Astrocyte (in vitro differentiated cells and primary cell): ENCODE data around the gene NCLN. TPM values are rescaled to one million over a fixed set of nuclear protein-coding genes. Genes with fewer than 3 reads are reported as not detected.
"Not testable (repeated sequence)": the region's sequence is repeated elsewhere in the genome, so short reads cannot be mapped to it uniquely, and the experiment has no call there.

ENCODE experiments used
- DNase-seq: peaks from one replicate; pipeline ENCODE4 v3.0.0-alpha.2; 2010; ENCODE audit warnings: low read depth
- FAIRE-seq: peaks from 2 replicates; lab custom pipeline; 2011; peaks lifted over from hg19 to GRCh38; lab: Jason Lieb, UNC
- H2AFZ ChIP-seq: 2 replicates; pipeline ENCODE4 v1.6.0; 2012; ENCODE audit warnings: low read depth, low read length, inconsistent platforms
- H3K27ac ChIP-seq: 2 replicates; pipeline ENCODE4 v1.5.1; 2011; ENCODE audit warnings: low read depth, low read length, inconsistent platforms
- H3K27me3 ChIP-seq: 2 replicates; pipeline ENCODE4 v1.6.0; 2011; ENCODE audit warnings: low read length, inconsistent platforms; ENCODE audit not compliant: insufficient read depth
- H3K36me3 ChIP-seq: 2 replicates; pipeline ENCODE4 v1.5.1; 2011; ENCODE audit warnings: low read length, inconsistent platforms; ENCODE audit not compliant: insufficient read depth
- H3K4me1 ChIP-seq: 2 replicates; pipeline ENCODE4 v1.5.1; 2011; ENCODE audit warnings: low read length, inconsistent platforms; ENCODE audit not compliant: insufficient read depth
- H3K4me2 ChIP-seq: 2 replicates; pipeline ENCODE4 v1.6.0; 2012; ENCODE audit warnings: low read length, inconsistent platforms
- H3K4me3 ChIP-seq: 2 replicates; pipeline ENCODE4 v1.5.1; 2011; ENCODE audit warnings: low read depth, mild to moderate bottlenecking, low read length, inconsistent platforms; ENCODE audit not compliant: insufficient read depth
- H3K79me2 ChIP-seq: 2 replicates; pipeline ENCODE4 v1.6.0; 2012; ENCODE audit warnings: mild to moderate bottlenecking, low read length, inconsistent platforms; ENCODE audit not compliant: insufficient read depth
- H3K9ac ChIP-seq: 2 replicates; pipeline ENCODE4 v1.6.0; 2012; ENCODE audit warnings: mild to moderate bottlenecking, low read length, inconsistent platforms
- H3K9me3 ChIP-seq: 2 replicates; pipeline ENCODE4 v1.5.1; 2012; ENCODE audit warnings: low read depth, mild to moderate bottlenecking, low read length, inconsistent platforms; ENCODE audit not compliant: insufficient read depth
- H4K20me1 ChIP-seq: 2 replicates; pipeline ENCODE4 v1.6.0; 2012; ENCODE audit warnings: low read length, inconsistent platforms; ENCODE audit not compliant: insufficient read depth
- H3K27ac Mint-ChIP-seq: one replicate; pipeline ENCODE4 v1.8.0; 2021; ENCODE audit warnings: mild to moderate bottlenecking, mixed read lengths; ENCODE audit not compliant: unreplicated experiment
- H3K27me3 Mint-ChIP-seq: one replicate; pipeline ENCODE4 v1.8.0; 2021; ENCODE audit warnings: low read depth, mixed read lengths; ENCODE audit not compliant: unreplicated experiment
- H3K36me3 Mint-ChIP-seq: one replicate; pipeline ENCODE4 v1.8.0; 2021; ENCODE audit warnings: low read depth, mixed read lengths; ENCODE audit not compliant: unreplicated experiment
- H3K4me1 Mint-ChIP-seq: one replicate; pipeline ENCODE4 v1.8.0; 2021; ENCODE audit warnings: low read depth, mixed read lengths; ENCODE audit not compliant: unreplicated experiment
- H3K4me3 Mint-ChIP-seq: one replicate; pipeline ENCODE4 v1.8.0; 2021; ENCODE audit warnings: mild to moderate bottlenecking, moderate library complexity, mixed read lengths; ENCODE audit not compliant: unreplicated experiment
- H3K9me3 Mint-ChIP-seq: one replicate; pipeline ENCODE4 v1.8.0; 2021; ENCODE audit warnings: mild to moderate bottlenecking, mixed read lengths; ENCODE audit not compliant: unreplicated experiment
- CTCF ChIP-seq: IDR thresholded peaks from 2 replicates; pipeline ENCODE4 v1.5.1; 2011; ENCODE audit warnings: low read depth, mild to moderate bottlenecking, inconsistent platforms, low read length, moderate library complexity; ENCODE audit not compliant: insufficient read depth
- EZH2 ChIP-seq: IDR thresholded peaks from 2 replicates; pipeline ENCODE4 v1.6.1; 2012; ENCODE audit warnings: mild to moderate bottlenecking, low read length, inconsistent platforms; ENCODE audit not compliant: insufficient read depth
- total RNA-seq: library from RNA; stranded (reverse); gene quantifications from 2 replicates; pipeline ENCODE4 v1.2.1, GENCODE V29; 2021

The NCLN gene
- total RNA-seq, 1 donor from 2014 or later, result 95.8 TPM

DNA sequence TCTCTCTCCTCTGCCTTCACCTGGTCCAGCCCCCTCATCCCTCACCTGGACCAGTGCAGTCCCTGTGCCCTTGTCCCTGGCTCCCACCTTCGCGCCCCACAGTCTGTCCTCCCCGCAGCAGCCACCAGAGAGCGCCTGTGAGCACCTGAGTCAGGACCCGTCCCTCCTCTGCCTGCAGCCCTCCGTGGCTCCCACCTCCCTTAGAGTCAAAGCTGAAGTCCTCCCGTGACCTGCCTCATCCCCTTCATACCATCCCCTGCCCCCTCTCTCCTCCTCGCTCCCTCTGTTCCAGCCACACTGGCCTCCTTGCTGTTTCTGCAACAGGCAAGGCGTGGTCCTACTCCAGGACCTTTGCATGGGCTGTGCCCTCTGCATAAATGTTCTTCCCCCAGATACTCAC, 49.1 kb downstream of the NCLN start:
- FAIRE-seq, result no peak
- Histone ChIP-seq H3K9me3 (no peaks in the 10 kb centered on the region), H3K4me2 (no peak overlapping the region), H3K9ac (no peak overlapping the region), H3K27me3 (peaks cover 2% of the 10 kb centered on the region), H4K20me1 (no peaks in the 10 kb centered on the region), H3K79me2 (no peaks in the 10 kb centered on the region), H3K4me1 (no peaks in the 10 kb centered on the region), H3K4me3 (no peak overlapping the region), H3K36me3 (no peaks in the 10 kb centered on the region), H3K27ac (no peak overlapping the region), H2AFZ (no peak overlapping the region)
- Mint-ChIP-seq H3K36me3 (no peaks in the 10 kb centered on the region), H3K4me1 (no peaks in the 10 kb centered on the region), H3K9me3 (peaks cover 8% of the 10 kb centered on the region), H3K4me3 (no peak overlapping the region), H3K27ac (no peak overlapping the region), H3K27me3 (peaks cover 38% of the 10 kb centered on the region)
- no peak for DNase-seq
- TF ChIP-seq EZH2, result no peak
- TF ChIP-seq CTCF, result no peak

DNA sequence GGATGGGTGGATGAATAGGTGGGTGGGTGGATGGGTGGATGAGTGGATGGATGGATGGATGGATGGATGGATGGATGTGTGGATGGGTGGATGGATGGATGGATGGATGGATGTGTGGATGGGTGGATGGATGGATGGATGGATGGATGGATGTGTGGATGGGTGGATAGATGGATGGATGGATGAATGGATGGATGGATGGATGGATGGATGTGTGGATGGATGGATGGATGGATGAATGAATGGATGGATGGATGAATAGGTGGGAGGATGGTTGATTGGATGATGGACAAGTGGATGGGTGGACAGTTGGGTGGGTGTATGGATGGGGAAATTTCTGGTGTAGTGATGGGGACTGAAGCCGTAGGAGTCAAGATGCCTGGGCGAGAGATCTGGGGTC, 49.9 kb downstream of the NCLN start:
- H3K27ac Mint-ChIP-seq, H3K9me3 Mint-ChIP-seq, H3K79me2 ChIP-seq, H3K36me3 ChIP-seq, FAIRE-seq, H3K4me3 Mint-ChIP-seq, H2AFZ ChIP-seq, H4K20me1 ChIP-seq, H3K4me3 ChIP-seq, H3K27me3 ChIP-seq, DNase-seq, H3K4me1 Mint-ChIP-seq, H3K27ac ChIP-seq, H3K9ac ChIP-seq, H3K9me3 ChIP-seq, H3K36me3 Mint-ChIP-seq, H3K4me2 ChIP-seq, H3K4me1 ChIP-seq: not testable (repeated sequence)
- H3K27me3 Mint-ChIP-seq, result peaks cover 45% of the 10 kb centered on the region

DNA sequence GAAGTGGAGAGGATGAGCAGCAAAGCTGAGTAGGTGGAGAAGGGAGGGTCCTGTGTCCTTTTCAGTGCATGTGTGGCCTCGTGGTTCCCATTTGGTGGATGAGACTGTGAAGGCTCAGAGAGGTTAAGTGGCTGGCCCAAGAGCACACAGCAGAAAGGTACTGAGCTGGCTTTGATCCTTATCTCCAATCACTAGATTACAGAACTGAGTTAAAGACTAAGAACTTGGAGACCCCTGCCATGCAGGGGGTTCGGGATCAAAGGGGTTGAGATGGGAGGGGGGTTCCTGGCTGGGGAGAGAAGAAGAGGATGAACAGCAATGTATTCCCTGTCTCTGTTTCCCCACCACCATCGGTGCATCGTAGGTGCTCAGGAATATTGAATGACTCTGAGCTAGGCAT, 50.5 kb downstream of the NCLN start:
- FAIRE-seq (no peak), DNase-seq (no peak)
- Mint-ChIP-seq H3K36me3 (no peaks in the 10 kb centered on the region), H3K27me3 (peaks cover 46% of the 10 kb centered on the region), H3K4me3 (no peak overlapping the region), H3K4me1 (no peaks in the 10 kb centered on the region), H3K27ac (no peak overlapping the region), H3K9me3 (peaks cover 8% of the 10 kb centered on the region)
- no peaks in the 10 kb centered on the region for H3K4me1 ChIP-seq
- H3K4me3 ChIP-seq, result no peak overlapping the region
- H3K9ac ChIP-seq, result no peak overlapping the region
- H2AFZ ChIP-seq, result no peak overlapping the region
- H3K4me2 ChIP-seq, result no peak overlapping the region
- H3K27ac ChIP-seq, result no peak overlapping the region
- H3K36me3 ChIP-seq, result no peaks in the 10 kb centered on the region
- H3K9me3 ChIP-seq, result no peaks in the 10 kb centered on the region
- TF ChIP-seq CTCF (no peak), EZH2 (no peak)
- no peaks in the 10 kb centered on the region for H3K79me2 ChIP-seq
- H4K20me1 ChIP-seq, result no peaks in the 10 kb centered on the region
- peaks cover 2% of the 10 kb centered on the region for H3K27me3 ChIP-seq
